Ovary (tissue), 1 donor: ENCODE results near the gene ADGRL1.
"Not testable (repeated sequence)": the region's sequence is repeated elsewhere in the genome, so short reads cannot be mapped to it uniquely, and the experiment has no call there.

Source experiments
- EP300 ChIP-seq: sonication (generic); formaldehyde crosslinking; IDR thresholded peaks from one replicate; pipeline ENCODE4 v1.6.1; 2017; ENCODE audit warnings: antibody characterized with exemption
- POLR2A ChIP-seq: fragments of 450-650 bp; IDR thresholded peaks from one replicate; pipeline ENCODE4 v1.6.1; 2017; ENCODE audit warnings: antibody characterized with exemption, mild to moderate bottlenecking, moderate library complexity

GRCh38 chr19:14209401-14209800, 3.4 kb upstream of the ADGRL1 start:
- TF ChIP-seq POLR2A, EP300: not testable (repeated sequence)
